ENCODE measurements around the gene AGAP3. TPM values are rescaled to one million over a fixed set of nuclear protein-coding genes. Genes with fewer than 3 reads are reported as not detected.

AGAP3 gene
- total RNA-seq, 4 donors from 2014 or later, result 54.9 to 74.4 (median 63.8) TPM

GRCh38 chr7:151186640-151187408 lies 100.5 kb downstream of the AGAP3 start, which contains the start of gene ASB10:
ASB10 (minus strand) TSS chr7:151187250; CDS start chr7:151187130, 120 bp downstream.
- Histone ChIP-seq H3K27me3 (no peaks in the 10 kb centered on the region), H3K4me3 (no peak within 1 kb of the TSS), H3K36me3 (no peaks in the 10 kb centered on the region), H3K9me3 (no peaks in the 10 kb centered on the region), H3K4me1 (no peaks in the 10 kb centered on the region), H3K27ac (no peak within 1 kb of the TSS)
- intact Hi-C loops (cut with DNase I; ENCODE audit: low total_unique reads), result no loop called here
- WGBS, 2 donors (ENCODE audit: low coverage in 1 of 2), result 84% methylated on average over 22 of the region's 22 CpGs; no CpG with 5 or more reads in 1 of the 2 donors
- TF ChIP-seq EP300 (IDR thresholded peaks at IDR 0.05; ENCODE audit: low read depth) (no peak), POLR2A (IDR thresholded peaks at IDR 0.05) (no peak), CTCF (IDR thresholded peaks at IDR 0.05) (no peak), POLR2AphosphoS5 (IDR thresholded peaks at IDR 0.05) (no peak)
- no peak for DNase-seq
- in situ Hi-C loops (cut with MboI; ENCODE audit: low pct_ligation_motif_present in 1 of 4, low pct_unique_long_range_greater_than_20kb in 1 of 4, low sequenced_read_pairs in 3 of 4), result no loop called here

GRCh38 chr7:151187409-151188251 lies 101.4 kb downstream of the AGAP3 start:
- DNase-seq, result no peak
- H3K4me1 ChIP-seq, result no peaks in the 10 kb centered on the region
- no peak overlapping the region for H3K27ac ChIP-seq
- H3K36me3 ChIP-seq, result no peaks in the 10 kb centered on the region
- H3K9me3 ChIP-seq, result no peaks in the 10 kb centered on the region
- H3K4me3 ChIP-seq, result no peak overlapping the region
- in situ Hi-C loops (cut with MboI; ENCODE audit: low pct_ligation_motif_present in 1 of 4, low pct_unique_long_range_greater_than_20kb in 1 of 4, low sequenced_read_pairs in 3 of 4), result no loop called here
- WGBS, 2 donors (ENCODE audit: low coverage in 1 of 2), result 66% methylated on average over 20 of the region's 22 CpGs; no CpG with 5 or more reads in 1 of the 2 donors
- TF ChIP-seq POLR2AphosphoS5 (IDR thresholded peaks at IDR 0.05) (no peak), POLR2A (IDR thresholded peaks at IDR 0.05) (no peak), EP300 (IDR thresholded peaks at IDR 0.05; ENCODE audit: low read depth) (no peak), CTCF (IDR thresholded peaks at IDR 0.05) (no peak)
- no peaks in the 10 kb centered on the region for H3K27me3 ChIP-seq
- intact Hi-C loops (cut with DNase I; ENCODE audit: low total_unique reads), result no loop called here

- Histone ChIP-seq H3K27me3 (no peaks in the 10 kb centered on the region), H3K36me3 (no peaks in the 10 kb centered on the region), H3K4me3 (no peak overlapping the region), H3K27ac (no peak overlapping the region), H3K9me3 (no peaks in the 10 kb centered on the region), H3K4me1 (no peaks in the 10 kb centered on the region)
- intact Hi-C loops (cut with DNase I; ENCODE audit: low total_unique reads) (no loop called here), in situ Hi-C loops (cut with MboI; ENCODE audit: low pct_ligation_motif_present in 1 of 4, low pct_unique_long_range_greater_than_20kb in 1 of 4, low sequenced_read_pairs in 3 of 4) (no loop called here)
- no peak for TF ChIP-seq EP300 (IDR thresholded peaks at IDR 0.05; ENCODE audit: low read depth)
- TF ChIP-seq CTCF (IDR thresholded peaks at IDR 0.05), result no peak
- WGBS, 2 donors (ENCODE audit: low coverage in 1 of 2), result 29 to 61% methylated on average over 1 to 5 of the region's 5 CpGs
- DNase-seq, result no peak
Observed at GRCh38 chr7:151188252-151188542, 101.9 kb downstream of the AGAP3 start.

- in situ Hi-C loops (cut with MboI; ENCODE audit: low pct_ligation_motif_present in 1 of 4, low pct_unique_long_range_greater_than_20kb in 1 of 4, low sequenced_read_pairs in 3 of 4), result no loop called here
- intact Hi-C loops (cut with DNase I; ENCODE audit: low total_unique reads), result no loop called here
- Histone ChIP-seq H3K27ac (no peak overlapping the region), H3K4me3 (no peak overlapping the region), H3K9me3 (no peaks in the 10 kb centered on the region), H3K27me3 (no peaks in the 10 kb centered on the region), H3K36me3 (no peaks in the 10 kb centered on the region), H3K4me1 (no peaks in the 10 kb centered on the region)
- 77 to 100% methylated on average over 1 to 4 of the region's 4 CpGs for WGBS, 2 donors (ENCODE audit: low coverage in 1 of 2)
- no peak for DNase-seq
- TF ChIP-seq POLR2A (IDR thresholded peaks at IDR 0.05), result no peak
- TF ChIP-seq EP300 (IDR thresholded peaks at IDR 0.05; ENCODE audit: low read depth), result no peak
- no peak for TF ChIP-seq CTCF (IDR thresholded peaks at IDR 0.05)
- no peak for TF ChIP-seq POLR2AphosphoS5 (IDR thresholded peaks at IDR 0.05)
Observed at GRCh38 chr7:151189038-151189437, 102.8 kb downstream of the AGAP3 start.
